GM19438 (cell line): ENCODE data around the gene CHEK1.
"Not testable (repeated sequence)": the region's sequence is repeated elsewhere in the genome, so short reads cannot be mapped to it uniquely, and the experiment has no call there.

ENCODE experiments used
- ATAC-seq: cut with Tn5 transposase; IDR thresholded peaks from one replicate; pipeline ENCODE4 v1.9.1; 2021; ENCODE audit warnings: low read depth; ENCODE audit not compliant: unreplicated experiment

The CHEK1 gene

DNA sequence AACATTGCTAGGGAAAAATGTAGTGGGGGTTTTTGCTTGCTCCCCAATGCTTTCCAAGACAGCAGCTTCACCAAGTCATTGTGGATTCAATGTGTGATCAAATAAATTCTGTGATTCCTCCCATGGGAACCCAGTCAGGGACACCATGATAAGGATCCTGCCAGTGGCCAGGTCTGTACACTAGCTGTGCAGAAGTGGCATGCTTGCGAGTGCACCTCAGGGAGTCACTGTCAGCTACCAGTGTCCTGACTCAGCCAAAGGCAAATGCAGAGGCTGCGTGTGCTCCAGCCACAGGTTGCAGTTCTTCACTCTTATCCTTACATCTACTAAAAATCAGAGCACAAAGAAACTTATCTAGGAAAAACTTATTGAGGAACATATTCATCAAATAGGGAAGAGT is 65.0 kb downstream of the CHEK1 start:
- ATAC-seq, result no peak

DNA sequence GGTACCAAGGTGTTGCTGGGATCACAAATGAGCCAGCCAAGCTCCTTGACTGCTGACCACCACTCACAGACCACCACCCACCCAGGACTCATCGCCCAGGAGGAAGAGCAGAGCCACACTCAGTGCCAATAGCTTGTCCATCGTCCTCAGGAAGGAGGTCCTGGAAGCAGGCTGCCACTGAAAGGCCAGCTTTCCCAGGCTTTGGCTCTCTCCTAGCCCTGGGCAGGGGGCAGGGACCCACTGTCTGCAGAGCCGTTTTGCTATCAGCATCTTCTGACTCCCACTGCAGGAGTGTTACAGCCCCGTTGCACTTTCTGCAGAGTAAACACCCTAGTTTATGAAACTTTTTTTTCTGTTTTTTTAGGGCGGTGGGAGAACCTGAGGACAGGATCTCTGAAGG is 67.9 kb downstream of the CHEK1 start:
- ATAC-seq, result no peak

DNA sequence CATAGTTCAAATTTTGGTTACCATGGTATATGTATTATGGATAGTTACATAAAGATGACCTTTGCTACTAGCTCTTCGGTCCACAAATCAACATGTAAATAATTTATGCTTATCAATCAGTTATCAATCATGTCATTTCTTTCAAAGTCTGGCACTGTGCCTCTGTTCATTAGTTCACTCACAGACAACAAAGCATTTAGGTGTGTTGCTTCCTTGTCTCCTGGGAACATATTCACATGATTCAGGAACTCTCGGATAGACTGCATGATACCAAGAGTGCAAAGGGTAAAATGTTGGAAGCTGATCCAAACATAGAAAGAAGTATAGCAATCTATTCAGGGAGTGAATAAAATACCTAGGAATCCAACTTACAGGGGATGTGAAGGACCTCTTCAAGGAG is 70.0 kb downstream of the CHEK1 start:
- ATAC-seq, result no peak

DNA sequence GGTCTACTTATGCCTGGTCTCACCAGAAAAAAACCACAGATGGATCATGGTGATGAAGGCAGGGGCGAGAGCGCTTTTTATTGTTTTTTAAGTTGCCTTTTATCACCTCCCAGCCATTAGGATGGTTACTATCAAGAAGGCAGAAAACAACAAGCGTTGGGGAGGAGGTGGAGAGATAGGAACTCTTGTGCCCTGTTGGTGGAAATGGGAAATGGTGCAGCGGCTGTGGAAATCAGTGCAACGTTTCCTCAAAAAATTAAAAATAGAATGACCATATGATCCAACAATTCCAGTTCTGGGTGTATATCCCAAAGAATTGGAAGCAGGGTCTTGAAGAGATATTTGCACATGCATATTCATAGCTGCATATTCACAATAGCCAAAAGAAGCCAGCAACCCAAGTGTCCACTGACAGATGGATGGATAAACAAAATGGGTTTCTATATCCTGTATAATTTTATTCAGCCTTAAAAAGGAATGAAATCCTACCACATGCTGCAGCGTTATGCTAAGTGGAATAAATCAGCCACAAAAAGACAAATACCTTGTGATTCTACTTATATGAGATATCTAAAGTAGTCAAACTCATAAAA is 76.2 kb downstream of the CHEK1 start:
- no peak for ATAC-seq

DNA sequence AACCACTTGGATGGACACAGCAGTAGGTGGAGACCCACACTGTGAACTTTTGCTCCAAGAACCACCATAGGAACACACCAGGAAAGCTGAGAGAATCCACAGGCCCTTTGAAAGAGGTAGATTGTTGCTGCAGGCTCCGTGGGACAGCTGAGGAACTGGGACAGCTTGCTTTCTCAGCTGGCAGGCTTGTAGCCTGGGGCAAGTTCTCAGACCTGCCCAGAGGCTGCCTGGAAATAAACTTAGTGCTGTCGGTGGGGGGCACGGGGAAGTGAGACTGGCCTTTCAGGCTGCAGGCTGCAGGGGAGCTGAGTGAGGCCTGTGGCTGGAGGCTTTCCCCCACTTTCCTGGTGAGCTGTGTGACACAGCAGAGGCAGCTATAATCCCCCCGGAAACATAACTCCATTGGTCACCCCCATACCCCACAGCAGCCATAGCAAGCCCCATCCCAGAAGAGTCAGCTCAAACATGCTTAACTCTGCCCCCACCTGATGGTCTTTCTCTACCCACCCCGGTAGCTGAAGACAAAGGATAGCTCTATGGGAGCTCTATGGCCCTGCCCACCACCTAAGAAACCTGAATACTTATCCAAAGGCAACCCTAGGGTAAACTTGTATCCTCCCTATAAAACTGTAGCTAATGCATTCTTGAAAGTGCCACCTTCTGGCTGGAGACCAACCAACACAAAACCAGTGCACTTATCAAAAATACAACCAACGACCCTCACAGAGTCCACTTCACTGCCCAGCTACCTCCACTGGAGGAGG is 77.1 kb downstream of the CHEK1 start:
- no peak for ATAC-seq

DNA sequence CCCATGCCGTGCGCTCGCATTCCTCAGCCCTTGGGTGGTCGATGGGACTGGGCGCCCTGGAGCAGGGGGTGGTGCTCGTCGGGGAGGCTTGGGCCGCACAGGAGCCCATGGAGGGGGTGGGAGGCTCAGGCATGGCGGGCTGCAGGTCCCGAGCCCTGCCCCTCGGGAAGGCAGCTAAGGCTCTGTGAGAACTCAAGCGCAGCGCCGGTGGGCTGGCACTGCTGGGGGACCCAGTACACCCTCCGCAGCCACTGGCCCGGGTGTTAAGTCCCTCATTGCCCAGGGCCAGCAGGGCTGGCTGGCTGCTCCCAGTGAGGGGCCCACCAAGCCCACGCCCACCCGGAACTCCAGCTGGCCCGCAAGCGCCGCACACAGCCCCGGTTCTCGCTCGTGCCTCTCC is 79.7 kb downstream of the CHEK1 start:
- not testable (repeated sequence) for ATAC-seq

DNA sequence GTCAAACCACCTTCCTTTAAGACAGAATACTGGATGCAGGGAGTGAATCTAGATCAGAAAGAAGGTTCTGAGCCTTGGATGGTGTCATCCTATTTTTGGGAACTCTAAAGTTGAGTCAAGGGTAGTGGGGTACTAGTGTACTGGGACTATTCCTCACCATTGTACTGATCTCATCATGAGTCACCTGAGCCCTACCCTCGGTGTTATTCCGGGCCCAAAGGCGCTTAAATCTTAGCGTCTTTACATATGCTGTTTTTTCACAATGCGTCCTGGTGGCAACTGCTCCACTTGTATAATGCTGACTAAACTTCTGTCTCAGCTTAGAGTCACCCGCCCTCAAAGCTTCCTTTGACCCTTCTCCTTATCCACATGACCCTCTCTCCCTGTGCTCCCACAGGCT is 95.8 kb downstream of the CHEK1 start:
- ATAC-seq, result no peak

DNA sequence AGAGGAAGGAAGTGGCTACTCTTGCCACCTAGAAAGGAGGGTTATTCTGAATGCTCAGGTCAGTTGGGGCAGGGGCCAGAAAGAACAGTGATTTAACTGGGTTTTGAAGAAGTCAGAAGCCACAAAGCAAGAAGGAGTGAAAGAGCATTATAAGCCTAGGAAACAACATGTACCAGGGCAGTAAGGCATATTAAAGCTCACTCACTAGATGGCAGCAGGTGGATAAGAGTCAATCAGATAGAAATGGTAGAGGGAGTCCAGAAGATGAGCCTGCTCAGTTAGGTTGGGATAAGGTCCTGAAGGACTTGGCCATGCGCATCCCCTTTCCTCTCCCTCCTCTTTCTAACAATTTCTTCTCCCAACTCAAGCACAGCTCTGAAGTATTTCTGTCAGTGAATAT is 99.2 kb downstream of the CHEK1 start:
- ATAC-seq, result no peak
